ENCODE results near the gene MAPK13.

DNA sequence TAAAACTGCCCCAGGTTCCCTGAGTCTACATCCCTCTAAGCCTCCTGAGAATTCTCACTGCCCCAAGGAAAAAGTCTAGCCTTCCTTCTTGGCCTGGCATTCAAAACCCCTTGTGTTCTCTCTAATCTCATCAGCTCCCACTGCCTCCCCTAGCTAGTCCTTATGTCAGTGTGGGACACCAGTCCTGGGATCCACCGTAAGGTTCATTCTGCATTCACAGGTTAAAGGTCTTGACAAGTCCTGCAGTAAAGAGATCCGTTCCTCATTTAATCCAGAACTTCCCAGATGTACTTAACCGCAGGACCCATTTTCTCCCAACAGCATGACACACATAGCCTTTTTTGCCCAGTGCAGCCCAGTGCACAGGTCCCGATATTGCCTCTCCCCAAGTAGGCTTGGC is 11.6 kb downstream of the MAPK13 start:
- no peak for TF ChIP-seq EZH2 (IDR thresholded peaks at IDR 0.05; ENCODE audit: insufficient read depth, low read length)
- TF ChIP-seq, protein P1, sequence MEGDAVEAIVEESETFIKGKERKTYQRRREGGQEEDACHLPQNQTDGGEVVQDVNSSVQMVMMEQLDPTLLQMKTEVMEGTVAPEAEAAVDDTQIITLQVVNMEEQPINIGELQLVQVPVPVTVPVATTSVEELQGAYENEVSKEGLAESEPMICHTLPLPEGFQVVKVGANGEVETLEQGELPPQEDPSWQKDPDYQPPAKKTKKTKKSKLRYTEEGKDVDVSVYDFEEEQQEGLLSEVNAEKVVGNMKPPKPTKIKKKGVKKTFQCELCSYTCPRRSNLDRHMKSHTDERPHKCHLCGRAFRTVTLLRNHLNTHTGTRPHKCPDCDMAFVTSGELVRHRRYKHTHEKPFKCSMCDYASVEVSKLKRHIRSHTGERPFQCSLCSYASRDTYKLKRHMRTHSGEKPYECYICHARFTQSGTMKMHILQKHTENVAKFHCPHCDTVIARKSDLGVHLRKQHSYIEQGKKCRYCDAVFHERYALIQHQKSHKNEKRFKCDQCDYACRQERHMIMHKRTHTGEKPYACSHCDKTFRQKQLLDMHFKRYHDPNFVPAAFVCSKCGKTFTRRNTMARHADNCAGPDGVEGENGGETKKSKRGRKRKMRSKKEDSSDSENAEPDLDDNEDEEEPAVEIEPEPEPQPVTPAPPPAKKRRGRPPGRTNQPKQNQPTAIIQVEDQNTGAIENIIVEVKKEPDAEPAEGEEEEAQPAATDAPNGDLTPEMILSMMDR (IDR thresholded peaks at IDR 0.05; ENCODE audit: insufficient read depth, low read depth, low read length) = no peak
